GM19240 (cell line): ENCODE results near the gene BDP1.
A peak's percentile ranks its signal among the peaks of the same experiment; 100 is the strongest.
"Not testable (repeated sequence)": the region's sequence is repeated elsewhere in the genome, so short reads cannot be mapped to it uniquely, and the experiment has no call there.

Source experiments
- DNase-seq: peaks from one replicate; pipeline ENCODE4 v3.0.0; 2011; ENCODE audit warnings: low spot score; ENCODE audit not compliant: insufficient read length

BDP1 gene

GRCh38 chr5:71569748-71570509 lies 114.5 kb downstream of the BDP1 start:
- DNase-seq: no peak

GRCh38 chr5:71571811-71572210 lies 116.4 kb downstream of the BDP1 start:
- not testable (repeated sequence) for DNase-seq

GRCh38 chr5:71573591-71573990 lies 118.1 kb downstream of the BDP1 start:
- DNase-seq: no peak

- DNase-seq: not testable (repeated sequence)
Observed at GRCh38 chr5:71575588-71575987, 120.1 kb downstream of the BDP1 start.

GRCh38 chr5:71576241-71576640 lies 120.8 kb downstream of the BDP1 start:
- no peak for DNase-seq

- DNase-seq: not testable (repeated sequence)
Observed at GRCh38 chr5:71577839-71578238, 122.4 kb downstream of the BDP1 start.

- no peak for DNase-seq
Observed at GRCh38 chr5:71582945-71583584, 127.6 kb downstream of the BDP1 start.

- DNase-seq: no peak
Observed at GRCh38 chr5:71586052-71586940, 130.8 kb downstream of the BDP1 start.

GRCh38 chr5:71586941-71587765 lies 131.7 kb downstream of the BDP1 start, which contains the start of gene MCCC2:
TSS of gene MCCC2 (plus strand) at chr5:71587340. CDS start at chr5:71587426, 86 bp downstream.
- DNase-seq: peak; percentile 91

- DNase-seq: no peak
Observed at GRCh38 chr5:71587766-71588532, 132.5 kb downstream of the BDP1 start.

- no peak for DNase-seq
Observed at GRCh38 chr5:71588533-71588885, 133.1 kb downstream of the BDP1 start.

GRCh38 chr5:71589903-71590302 lies 134.5 kb downstream of the BDP1 start:
- DNase-seq: no peak

GRCh38 chr5:71591100-71591499 lies 135.6 kb downstream of the BDP1 start:
- DNase-seq: no peak

- DNase-seq: no peak
Observed at GRCh38 chr5:71596169-71596568, 140.7 kb downstream of the BDP1 start.

GRCh38 chr5:71597001-71597400 lies 141.6 kb downstream of the BDP1 start:
- no peak for DNase-seq

- no peak for DNase-seq
Observed at GRCh38 chr5:71600783-71601182, 145.3 kb downstream of the BDP1 start.

- DNase-seq: peak; percentile 41
Observed at GRCh38 chr5:71601222-71602026, 146.0 kb downstream of the BDP1 start.

GRCh38 chr5:71609916-71610315 lies 154.5 kb downstream of the BDP1 start:
- DNase-seq: not testable (repeated sequence)

- DNase-seq: no peak
Observed at GRCh38 chr5:71615809-71616208, 160.4 kb downstream of the BDP1 start.
